DND-41 (cell line): ENCODE measurements around the gene PPP2R2B.
"Not testable (repeated sequence)": the region's sequence is repeated elsewhere in the genome, so short reads cannot be mapped to it uniquely, and the experiment has no call there.

Experiments
- ATAC-seq: fragments of 200-7000 bp; cut with Tn5 transposase; 3 replicates; pipeline ENCODE4 v1.9.1; 2021; ENCODE audit warnings: low read depth; ENCODE audit not compliant: insufficient read depth
- DNase-seq: peaks from one replicate; pipeline ENCODE4 v3.0.0-alpha.2; 2020
- H2AFZ ChIP-seq: 2 replicates; pipeline ENCODE4 v1.6.0; 2012; ENCODE audit warnings: low read depth, low read length
- H3K27ac ChIP-seq: 2 replicates; pipeline ENCODE4 v1.5.1; 2012; ENCODE audit warnings: low read length, inconsistent platforms
- H3K27me3 ChIP-seq: fragments of 200-600 bp; sonication (generic); 2 replicates; pipeline ENCODE4 v1.6.0; 2012; ENCODE audit warnings: low read length, mild to moderate bottlenecking, inconsistent platforms; ENCODE audit not compliant: insufficient read depth, poor library complexity
- H3K36me3 ChIP-seq: 2 replicates; pipeline ENCODE4 v1.5.1; 2012; ENCODE audit warnings: low read length, inconsistent platforms; ENCODE audit not compliant: insufficient read depth
- H3K4me1 ChIP-seq: 2 replicates; pipeline ENCODE4 v1.5.1; 2012; ENCODE audit warnings: mild to moderate bottlenecking, low read length; ENCODE audit not compliant: insufficient read depth
- H3K4me2 ChIP-seq: 2 replicates; pipeline ENCODE4 v1.6.0; 2012; ENCODE audit warnings: mild to moderate bottlenecking, moderate library complexity, low read length, inconsistent platforms; ENCODE audit not compliant: insufficient read depth
- H3K4me3 ChIP-seq, 2 experiments: fragments of 200-600 bp in 1 of 2; shearing (Covaris generic) in 1 of 2; 2 replicates each; pipeline ENCODE4 v1.5.1; 2012 to 2016; ENCODE audit warnings: inconsistent platforms in 2 of 2, low read length in 2 of 2, mild to moderate bottlenecking in 2 of 2, low read depth in 1 of 2, moderate library complexity in 1 of 2
- H3K79me2 ChIP-seq: 2 replicates; pipeline ENCODE4 v1.6.0; 2012; ENCODE audit warnings: low read length, inconsistent platforms; ENCODE audit not compliant: insufficient read depth
- H3K9ac ChIP-seq: 2 replicates; pipeline ENCODE4 v1.6.0; 2012; ENCODE audit warnings: low read depth, mild to moderate bottlenecking, inconsistent platforms, low read length, moderate library complexity
- H3K9me3 ChIP-seq: 2 replicates; pipeline ENCODE4 v1.5.1; 2012; ENCODE audit warnings: low read length, moderate library complexity, mild to moderate bottlenecking, inconsistent platforms; ENCODE audit not compliant: insufficient read depth, severe bottlenecking
- H4K20me1 ChIP-seq: 2 replicates; pipeline ENCODE4 v1.6.0; 2012; ENCODE audit warnings: low read length; ENCODE audit not compliant: insufficient read depth
- EZH2 ChIP-seq: IDR thresholded peaks from 3 replicates; pipeline ENCODE4 v1.6.1; 2012; ENCODE audit warnings: borderline replicate concordance, low read depth, mild to moderate bottlenecking, moderate library complexity, low read length, inconsistent platforms; ENCODE audit not compliant: severe bottlenecking
- TF ChIP-seq, protein P1 (sequence below): IDR thresholded peaks from 2 replicates; pipeline ENCODE4 v1.5.1; 2012; ENCODE audit warnings: borderline replicate concordance, low read length, moderate library complexity, mild to moderate bottlenecking; ENCODE audit not compliant: poor library complexity, severe bottlenecking; ENCODE audit errors: extremely low read depth

Gene PPP2R2B

GRCh38 chr5:146732962-146733361 lies 145.6 kb downstream of the PPP2R2B start:
- H3K79me2 ChIP-seq = no peaks in the 10 kb centered on the region
- H3K4me1 ChIP-seq = no peaks in the 10 kb centered on the region
- DNase-seq (no peak), ATAC-seq (no peak)
- peaks cover 6% of the 10 kb centered on the region for H3K9me3 ChIP-seq
- H3K27ac ChIP-seq = no peak overlapping the region
- H3K9ac ChIP-seq = no peak overlapping the region
- no peak for TF ChIP-seq EZH2
- TF ChIP-seq, protein P1, sequence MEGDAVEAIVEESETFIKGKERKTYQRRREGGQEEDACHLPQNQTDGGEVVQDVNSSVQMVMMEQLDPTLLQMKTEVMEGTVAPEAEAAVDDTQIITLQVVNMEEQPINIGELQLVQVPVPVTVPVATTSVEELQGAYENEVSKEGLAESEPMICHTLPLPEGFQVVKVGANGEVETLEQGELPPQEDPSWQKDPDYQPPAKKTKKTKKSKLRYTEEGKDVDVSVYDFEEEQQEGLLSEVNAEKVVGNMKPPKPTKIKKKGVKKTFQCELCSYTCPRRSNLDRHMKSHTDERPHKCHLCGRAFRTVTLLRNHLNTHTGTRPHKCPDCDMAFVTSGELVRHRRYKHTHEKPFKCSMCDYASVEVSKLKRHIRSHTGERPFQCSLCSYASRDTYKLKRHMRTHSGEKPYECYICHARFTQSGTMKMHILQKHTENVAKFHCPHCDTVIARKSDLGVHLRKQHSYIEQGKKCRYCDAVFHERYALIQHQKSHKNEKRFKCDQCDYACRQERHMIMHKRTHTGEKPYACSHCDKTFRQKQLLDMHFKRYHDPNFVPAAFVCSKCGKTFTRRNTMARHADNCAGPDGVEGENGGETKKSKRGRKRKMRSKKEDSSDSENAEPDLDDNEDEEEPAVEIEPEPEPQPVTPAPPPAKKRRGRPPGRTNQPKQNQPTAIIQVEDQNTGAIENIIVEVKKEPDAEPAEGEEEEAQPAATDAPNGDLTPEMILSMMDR = no peak
- H4K20me1 ChIP-seq = no peaks in the 10 kb centered on the region
- no peak overlapping the region for H3K4me3 ChIP-seq
- H3K36me3 ChIP-seq = no peaks in the 10 kb centered on the region
- no peak overlapping the region for H2AFZ ChIP-seq
- H3K4me2 ChIP-seq = no peak overlapping the region
- H3K27me3 ChIP-seq = no peaks in the 10 kb centered on the region

- H3K4me2 ChIP-seq = no peak overlapping the region
These were observed 146.5 kb downstream of the PPP2R2B start for GRCh38 chr5:146731909-146732659.

DNA sequence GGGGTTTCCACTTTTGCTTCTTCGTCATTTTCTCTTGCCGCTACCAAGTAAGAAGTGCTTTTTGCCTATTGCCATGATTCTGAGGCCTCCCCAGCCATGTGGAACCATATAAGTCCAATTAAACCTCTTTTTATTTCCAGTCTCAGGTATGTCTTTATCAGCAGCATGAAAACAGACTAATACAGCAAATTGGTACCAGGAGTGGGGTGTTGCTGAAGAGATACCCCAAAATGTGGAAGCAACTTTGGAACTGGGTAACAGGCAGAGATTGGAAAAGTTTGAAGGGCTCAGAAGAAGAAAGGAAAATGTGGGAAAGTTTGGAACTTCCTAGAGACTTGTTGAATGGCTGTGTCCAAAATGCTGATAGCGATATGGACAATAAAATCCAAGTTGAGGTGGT lies 149.8 kb downstream of the PPP2R2B start:
- H3K4me3 ChIP-seq, H4K20me1 ChIP-seq, H3K4me2 ChIP-seq, DNase-seq, H3K9ac ChIP-seq, H2AFZ ChIP-seq, H3K9me3 ChIP-seq, ATAC-seq, H3K4me1 ChIP-seq, H3K27ac ChIP-seq, H3K79me2 ChIP-seq, H3K36me3 ChIP-seq: not testable (repeated sequence)
- H3K27me3 ChIP-seq = peaks cover 14% of the 10 kb centered on the region

More at GRCh38 chr5:146731909-146732659, 146.5 kb downstream of the PPP2R2B start:
- no peaks in the 10 kb centered on the region for H3K27me3 ChIP-seq
- no peak for TF ChIP-seq EZH2
- TF ChIP-seq, protein P1 = no peak
- no peak overlapping the region for H2AFZ ChIP-seq
- H3K9ac ChIP-seq = no peak overlapping the region
- H3K9me3 ChIP-seq = peaks cover 6% of the 10 kb centered on the region
- H3K4me3 ChIP-seq = no peak overlapping the region
- no peaks in the 10 kb centered on the region for H4K20me1 ChIP-seq
- DNase-seq (no peak), ATAC-seq (no peak)
- no peaks in the 10 kb centered on the region for H3K36me3 ChIP-seq
- no peaks in the 10 kb centered on the region for H3K4me1 ChIP-seq
- H3K27ac ChIP-seq = no peak overlapping the region
- no peaks in the 10 kb centered on the region for H3K79me2 ChIP-seq

- H3K9me3 ChIP-seq = peaks cover 6% of the 10 kb centered on the region
- H3K4me1 ChIP-seq = no peaks in the 10 kb centered on the region
- H3K4me3 ChIP-seq = no peak overlapping the region
- H3K27ac ChIP-seq = no peak overlapping the region
- no peaks in the 10 kb centered on the region for H3K36me3 ChIP-seq
- no peak for TF ChIP-seq EZH2
- TF ChIP-seq, protein P1 = no peak
- H2AFZ ChIP-seq = no peak overlapping the region
- no peak for DNase-seq
- H3K79me2 ChIP-seq = no peaks in the 10 kb centered on the region
- peaks cover 14% of the 10 kb centered on the region for H3K27me3 ChIP-seq
- no peak for ATAC-seq
- H3K4me2 ChIP-seq = no peak overlapping the region
- H3K9ac ChIP-seq = no peak overlapping the region
- no peaks in the 10 kb centered on the region for H4K20me1 ChIP-seq
These were observed 151.7 kb downstream of the PPP2R2B start for GRCh38 chr5:146726891-146727290.
